Kidney (tissue), 14 donors: ENCODE measurements around the gene BRD2. TPM values are rescaled to one million over a fixed set of nuclear protein-coding genes. Genes with fewer than 3 reads are reported as not detected.

Source experiments
- DNase-seq, 5 donors: peaks; one replicate each; pipeline ENCODE4 v3.0.0-alpha.2; 2013 to 2020
- FAIRE-seq: peaks from 2 replicates; lab custom pipeline; 2012; peaks lifted over from hg19 to GRCh38; lab: Jason Lieb, UNC
- H3K27ac ChIP-seq, 2 donors: one replicate each; pipeline ENCODE4 v1.7.0; 2013; ENCODE audit warnings: low read depth in 2 of 2, low read length in 2 of 2, inconsistent platforms in 1 of 2
- H3K27me3 ChIP-seq: one replicate; pipeline ENCODE4 v1.7.1; 2013; ENCODE audit warnings: low read length, inconsistent platforms; ENCODE audit not compliant: control insufficient read depth, insufficient read depth
- H3K36me3 ChIP-seq, 3 donors: one replicate each; pipeline versions ENCODE4 v1.7.0 to v1.7.1; 2013; ENCODE audit warnings: low read length in 3 of 3, control low read depth in 1 of 3, inconsistent platforms in 1 of 3; ENCODE audit not compliant: insufficient read depth in 3 of 3, control insufficient read depth in 2 of 3
- H3K4me1 ChIP-seq, 3 donors: one replicate each; pipeline versions ENCODE4 v1.7.0 to v1.7.1; 2013; ENCODE audit warnings: low read length in 3 of 3, inconsistent platforms in 1 of 3, low read depth in 1 of 3; ENCODE audit not compliant: control insufficient read depth in 2 of 3, insufficient read depth in 2 of 3
- H3K4me3 ChIP-seq, 3 donors: one replicate each; pipeline versions ENCODE4 v1.7.0 to v1.8.1; 2013; ENCODE audit warnings: low read length in 3 of 3, control low read depth in 1 of 3, inconsistent platforms in 1 of 3
- H3K9ac ChIP-seq, 3 donors: one replicate each; pipeline versions ENCODE4 v1.7.0 to v1.7.1; 2013; ENCODE audit warnings: low read length in 3 of 3, control low read depth in 1 of 3, inconsistent platforms in 1 of 3
- H3K9me3 ChIP-seq, 3 donors: one replicate each; pipeline versions ENCODE4 v1.7.0 to v1.7.1; 2013; ENCODE audit warnings: low read length in 3 of 3, control low read depth in 1 of 3, inconsistent platforms in 1 of 3; ENCODE audit not compliant: control insufficient read depth in 2 of 3, insufficient read depth in 1 of 3
- intact Hi-C: fragments of 100-400 bp; cut with DNase I; formaldehyde crosslinking; loops from one replicate; pipeline ENCODE4 v1.11.1; 2022
- polyA plus RNA-seq: library from polyadenylated mRNA; stranded (reverse); fragments of 350-450 nt; fragmentation: Illumina TruSeq; extraction: RNeasy Lipid Tissue Mini Kit (QIAGEN cat#74804); gene quantifications from one replicate; pipeline ENCODE4 v1.2.3, GENCODE V29; 2014; ENCODE audit warnings: low read depth, low replicate concordance; ENCODE audit not compliant: insufficient read depth
- total RNA-seq: library from RNA; stranded (reverse); fragmentation: NEBNext Ultra II Directional; extraction: Animal tissue kit (Norgen Biotek cat#: 25700); gene quantifications from one replicate; pipeline ENCODE4 v1.2.1, GENCODE V29; 2021
- TF ChIP-seq, protein P1 (sequence below): IDR thresholded peaks from 3 replicates; pipeline ENCODE4 v1.5.1; 2012; ENCODE audit warnings: mild to moderate bottlenecking, moderate library complexity, borderline replicate concordance; ENCODE audit not compliant: insufficient read depth; ENCODE audit errors: extremely low read depth
- donor health status: control.
- donor health status: control.
- donor health status: control.
- donor health status: control.
- donor health status: control.
- donor health status: DM: yes; HTN: yes; CAD: no.
- donor health status: Normal renal cell carcinoma (clear cell type).

BRD2 gene
- total and polyA plus RNA-seq, 2 donors from 2014 or later: 73.9 to 184 TPM

DNA sequence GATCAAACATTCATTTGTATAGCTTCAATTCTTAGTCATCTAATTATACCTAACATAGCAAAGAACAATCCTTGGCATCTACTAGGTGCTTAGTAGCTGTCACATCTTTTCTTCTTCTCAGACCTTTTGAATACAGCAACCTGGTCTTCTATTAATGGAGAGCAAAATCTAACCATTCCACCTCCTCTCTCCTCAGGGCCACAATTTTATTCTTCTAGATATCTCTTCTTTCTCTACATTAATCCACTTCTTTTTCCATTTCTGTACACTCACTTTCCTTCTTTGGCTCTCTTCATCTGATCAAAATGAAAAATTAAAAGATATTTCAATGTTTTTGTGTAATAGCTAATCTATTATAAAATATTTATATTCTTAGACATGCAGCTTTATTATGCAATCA, 50.0 kb downstream of the BRD2 start:
- Histone ChIP-seq H3K9ac (no peak overlapping the region), H3K27me3 (no peaks in the 10 kb centered on the region), H3K36me3 (no peaks in the 10 kb centered on the region), H3K27ac (peak overlapping the region; percentile 30 to 80), H3K9me3 (no peaks in the 10 kb centered on the region), H3K4me3 (peak overlapping the region in 1 of 3 donors; percentile 34), H3K4me1 (peaks cover 0 to 18% (median 14%) of the 10 kb centered on the region in 3 donors)
- TF ChIP-seq, protein P1, sequence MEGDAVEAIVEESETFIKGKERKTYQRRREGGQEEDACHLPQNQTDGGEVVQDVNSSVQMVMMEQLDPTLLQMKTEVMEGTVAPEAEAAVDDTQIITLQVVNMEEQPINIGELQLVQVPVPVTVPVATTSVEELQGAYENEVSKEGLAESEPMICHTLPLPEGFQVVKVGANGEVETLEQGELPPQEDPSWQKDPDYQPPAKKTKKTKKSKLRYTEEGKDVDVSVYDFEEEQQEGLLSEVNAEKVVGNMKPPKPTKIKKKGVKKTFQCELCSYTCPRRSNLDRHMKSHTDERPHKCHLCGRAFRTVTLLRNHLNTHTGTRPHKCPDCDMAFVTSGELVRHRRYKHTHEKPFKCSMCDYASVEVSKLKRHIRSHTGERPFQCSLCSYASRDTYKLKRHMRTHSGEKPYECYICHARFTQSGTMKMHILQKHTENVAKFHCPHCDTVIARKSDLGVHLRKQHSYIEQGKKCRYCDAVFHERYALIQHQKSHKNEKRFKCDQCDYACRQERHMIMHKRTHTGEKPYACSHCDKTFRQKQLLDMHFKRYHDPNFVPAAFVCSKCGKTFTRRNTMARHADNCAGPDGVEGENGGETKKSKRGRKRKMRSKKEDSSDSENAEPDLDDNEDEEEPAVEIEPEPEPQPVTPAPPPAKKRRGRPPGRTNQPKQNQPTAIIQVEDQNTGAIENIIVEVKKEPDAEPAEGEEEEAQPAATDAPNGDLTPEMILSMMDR: no peak
- DNase-seq (no peak), FAIRE-seq (no peak)
- intact Hi-C loops: loop anchor here (5.0 kb wide), 1 partner anchor 64 kb away; no protein-coding TSS in a partner anchor

DNA sequence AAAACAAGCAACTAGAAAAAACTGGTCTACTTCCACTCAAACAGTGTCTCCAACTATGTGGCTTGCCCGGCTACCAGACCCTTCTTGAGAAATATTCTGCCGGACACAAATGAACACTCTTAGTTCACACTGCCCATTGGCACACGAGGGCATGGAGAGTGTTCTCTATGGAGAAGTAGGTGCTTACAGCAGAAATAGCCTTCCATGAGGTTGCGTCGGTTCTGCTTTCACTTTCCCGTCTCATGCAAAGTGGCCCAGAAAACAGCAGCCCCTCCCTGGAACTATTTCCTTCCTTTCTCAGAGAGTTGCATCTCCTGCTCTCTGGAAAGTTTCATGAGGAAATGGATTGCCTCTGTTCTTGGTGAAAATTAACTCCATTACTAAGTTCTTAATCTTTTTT, 50.5 kb downstream of the BRD2 start:
- TF ChIP-seq, protein P1: no peak
- intact Hi-C loops: loop anchor here (5.0 kb wide), 1 partner anchor 63 kb away; no protein-coding TSS in a partner anchor
- Histone ChIP-seq H3K4me1 (peaks cover 0 to 18% (median 14%) of the 10 kb centered on the region in 3 donors), H3K4me3 (peak overlapping the region in 2 of 3 donors; percentile 34 to 42), H3K36me3 (no peaks in the 10 kb centered on the region), H3K9ac (peak overlapping the region in 1 of 3 donors; percentile 36), H3K27ac (peak overlapping the region; percentile 64 to 81), H3K27me3 (no peaks in the 10 kb centered on the region), H3K9me3 (no peaks in the 10 kb centered on the region)
- FAIRE-seq: peak; percentile 89
- peak in 3 of 5 donors; percentile 16 to 83 (median 71) for DNase-seq

DNA sequence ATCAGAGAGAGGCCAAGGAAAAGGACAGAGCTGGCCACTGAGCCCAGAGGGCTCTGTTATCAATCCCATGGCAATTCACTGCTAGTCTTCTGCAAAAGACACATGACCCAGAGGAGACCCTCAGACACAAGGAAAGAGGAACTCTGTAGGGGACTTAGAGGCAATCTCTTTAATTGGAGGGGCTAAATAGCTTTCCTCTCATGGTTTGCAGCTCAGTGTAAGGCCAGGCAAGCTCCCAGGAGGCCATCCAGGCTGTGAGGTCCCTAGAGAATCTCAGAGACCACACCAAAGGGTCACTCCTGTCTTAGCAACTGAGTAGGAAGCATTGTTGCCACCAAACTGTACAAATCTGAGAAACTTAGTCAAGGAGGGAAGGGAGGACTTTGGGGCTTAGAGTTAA, 51.0 kb downstream of the BRD2 start:
- Histone ChIP-seq H3K27ac (peak overlapping the region; percentile 64 to 81), H3K36me3 (no peaks in the 10 kb centered on the region), H3K9ac (peak overlapping the region in 1 of 3 donors; percentile 36), H3K4me3 (peak overlapping the region in 2 of 3 donors; percentile 34 to 42), H3K27me3 (no peaks in the 10 kb centered on the region), H3K9me3 (no peaks in the 10 kb centered on the region), H3K4me1 (peaks cover 0 to 18% (median 14%) of the 10 kb centered on the region in 3 donors)
- DNase-seq: no peak
- TF ChIP-seq, protein P1: no peak
- no peak for FAIRE-seq
- intact Hi-C loops: loop anchor here (5.0 kb wide), 1 partner anchor 63 kb away; no protein-coding TSS in a partner anchor
